Adipocyte (in vitro differentiated cells): ENCODE results near the gene METRNL.
"Not testable (repeated sequence)": the region's sequence is repeated elsewhere in the genome, so short reads cannot be mapped to it uniquely, and the experiment has no call there.

Source experiments
- DNase-seq: peaks from one replicate; pipeline ENCODE4 v3.0.0-alpha.2; 2015; ENCODE audit warnings: low read depth
- H3K27me3 ChIP-seq: replicated peaks from 2 replicates; pipeline ENCODE4 v1.7.0; 2013; ENCODE audit warnings: mild to moderate bottlenecking, low read length, moderate library complexity; ENCODE audit not compliant: control insufficient read depth, insufficient read depth
- H3K36me3 ChIP-seq: 2 replicates; pipeline ENCODE4 v1.7.0; 2013; ENCODE audit warnings: low read length, mild to moderate bottlenecking, moderate library complexity; ENCODE audit not compliant: control insufficient read depth, insufficient read depth, severe bottlenecking
- H3K4me1 ChIP-seq: 2 replicates; pipeline ENCODE4 v1.7.0; 2013; ENCODE audit warnings: mild to moderate bottlenecking, low read length, moderate library complexity; ENCODE audit not compliant: control insufficient read depth, insufficient read depth
- H3K4me3 ChIP-seq: 2 replicates; pipeline ENCODE4 v1.7.0; 2013; ENCODE audit warnings: mild to moderate bottlenecking, low read length, moderate library complexity
- H3K9ac ChIP-seq: 2 replicates; pipeline ENCODE4 v1.7.0; 2013; ENCODE audit warnings: mild to moderate bottlenecking, low read length, moderate library complexity
- H3K9me3 ChIP-seq: 2 replicates; pipeline ENCODE4 v1.7.0; 2013; ENCODE audit warnings: mild to moderate bottlenecking, low read length, moderate library complexity; ENCODE audit not compliant: control insufficient read depth

The METRNL gene

GRCh38 chr17:83053021-83053681, 26.3 kb upstream of the METRNL start:
- no peaks in the 10 kb centered on the region for H3K36me3 ChIP-seq
- H3K4me1 ChIP-seq = peaks cover 33% of the 10 kb centered on the region
- H3K9ac ChIP-seq = peak overlapping the region; percentile 12
- H3K27me3 ChIP-seq = no peaks in the 10 kb centered on the region
- no peaks in the 10 kb centered on the region for H3K9me3 ChIP-seq
- H3K4me3 ChIP-seq = no peak overlapping the region
- DNase-seq = no peak

GRCh38 chr17:83053739-83054451, 25.5 kb upstream of the METRNL start:
- no peak for DNase-seq
- Histone ChIP-seq H3K4me1 (peaks cover 29% of the 10 kb centered on the region), H3K27me3 (no peaks in the 10 kb centered on the region), H3K4me3 (no peak overlapping the region), H3K9me3 (no peaks in the 10 kb centered on the region), H3K36me3 (no peaks in the 10 kb centered on the region), H3K9ac (no peak overlapping the region)

GRCh38 chr17:83054518-83055125, 24.8 kb upstream of the METRNL start:
- H3K9me3 ChIP-seq = no peaks in the 10 kb centered on the region
- H3K4me1 ChIP-seq = peaks cover 28% of the 10 kb centered on the region
- no peaks in the 10 kb centered on the region for H3K27me3 ChIP-seq
- H3K36me3 ChIP-seq = no peaks in the 10 kb centered on the region
- no peak overlapping the region for H3K9ac ChIP-seq
- DNase-seq = no peak
- no peak overlapping the region for H3K4me3 ChIP-seq

- H3K4me1 ChIP-seq = peaks cover 27% of the 10 kb centered on the region
- H3K9ac ChIP-seq, H3K9me3 ChIP-seq, H3K36me3 ChIP-seq, H3K4me3 ChIP-seq, H3K27me3 ChIP-seq, DNase-seq: not testable (repeated sequence)
Measured at GRCh38 chr17:83055176-83055575, 24.2 kb upstream of the METRNL start.

DNA sequence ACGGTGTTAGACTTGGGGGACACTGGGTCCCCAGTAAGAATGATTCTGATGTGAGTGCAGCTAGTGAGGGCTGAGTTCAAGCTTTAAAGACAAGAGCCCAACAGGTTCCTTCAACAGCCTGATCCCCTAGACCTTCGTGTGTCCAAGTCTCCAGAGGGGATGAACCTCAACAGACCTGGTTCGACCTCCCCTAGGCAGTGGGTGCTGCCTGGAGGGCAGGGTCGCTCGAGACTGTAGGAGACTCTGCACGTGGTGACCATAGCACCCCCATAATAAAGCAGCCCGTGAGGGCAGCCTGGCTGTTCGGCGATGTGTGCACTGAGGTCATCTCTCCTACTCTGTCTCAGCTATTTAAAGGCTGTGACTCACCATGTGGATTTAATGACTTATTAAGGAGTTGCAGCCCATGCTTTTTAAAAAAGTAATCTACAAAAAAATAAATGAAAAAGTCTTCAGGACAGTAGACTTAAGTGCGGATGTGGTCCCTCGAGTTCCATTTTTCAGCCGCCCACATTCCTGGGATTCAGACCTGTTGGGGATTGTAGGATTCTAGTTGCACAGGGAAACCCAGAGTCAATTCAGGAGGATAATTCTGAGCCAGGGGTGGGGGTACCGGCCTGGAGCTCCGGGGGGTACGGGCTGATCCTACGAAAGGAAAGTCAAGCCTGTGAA, 23.4 kb upstream of the METRNL start:
- Histone ChIP-seq H3K9ac (peak overlapping the region; percentile 30), H3K27me3 (no peaks in the 10 kb centered on the region), H3K36me3 (no peaks in the 10 kb centered on the region), H3K4me3 (peak overlapping the region; percentile 60), H3K9me3 (no peaks in the 10 kb centered on the region), H3K4me1 (peaks cover 27% of the 10 kb centered on the region)
- DNase-seq = peak; percentile 72

GRCh38 chr17:83056583-83057396, 22.6 kb upstream of the METRNL start:
- peak overlapping the region; percentile 30 for H3K9ac ChIP-seq
- no peaks in the 10 kb centered on the region for H3K36me3 ChIP-seq
- no peak for DNase-seq

DNA sequence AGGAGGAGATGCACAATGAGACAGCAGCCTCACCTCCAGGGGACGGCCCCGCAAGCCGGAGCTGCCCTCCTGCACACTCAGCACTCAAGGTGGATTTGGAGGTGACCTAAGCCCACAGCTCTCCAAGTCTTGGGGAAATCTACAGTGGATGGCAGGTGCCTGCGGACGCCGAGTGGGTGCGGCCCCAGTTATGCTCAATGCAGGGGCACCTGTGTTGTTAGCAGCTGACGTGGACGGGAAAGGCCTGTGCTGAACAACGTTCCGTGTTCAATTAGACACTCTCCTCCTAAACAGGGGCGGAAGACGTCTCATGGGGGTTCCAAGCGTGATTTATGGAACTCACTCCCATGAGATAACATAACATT, 22.0 kb upstream of the METRNL start:
- no peaks in the 10 kb centered on the region for H3K27me3 ChIP-seq
- no peaks in the 10 kb centered on the region for H3K9me3 ChIP-seq
- H3K4me3 ChIP-seq = no peak overlapping the region
- peaks cover 22% of the 10 kb centered on the region for H3K4me1 ChIP-seq
- H3K9ac ChIP-seq = no peak overlapping the region
- DNase-seq = no peak
- no peaks in the 10 kb centered on the region for H3K36me3 ChIP-seq

More at GRCh38 chr17:83056583-83057396, 22.6 kb upstream of the METRNL start:
- H3K4me1 ChIP-seq = peaks cover 27% of the 10 kb centered on the region
- no peaks in the 10 kb centered on the region for H3K9me3 ChIP-seq
- H3K27me3 ChIP-seq = no peaks in the 10 kb centered on the region
- peak overlapping the region; percentile 60 for H3K4me3 ChIP-seq

DNA sequence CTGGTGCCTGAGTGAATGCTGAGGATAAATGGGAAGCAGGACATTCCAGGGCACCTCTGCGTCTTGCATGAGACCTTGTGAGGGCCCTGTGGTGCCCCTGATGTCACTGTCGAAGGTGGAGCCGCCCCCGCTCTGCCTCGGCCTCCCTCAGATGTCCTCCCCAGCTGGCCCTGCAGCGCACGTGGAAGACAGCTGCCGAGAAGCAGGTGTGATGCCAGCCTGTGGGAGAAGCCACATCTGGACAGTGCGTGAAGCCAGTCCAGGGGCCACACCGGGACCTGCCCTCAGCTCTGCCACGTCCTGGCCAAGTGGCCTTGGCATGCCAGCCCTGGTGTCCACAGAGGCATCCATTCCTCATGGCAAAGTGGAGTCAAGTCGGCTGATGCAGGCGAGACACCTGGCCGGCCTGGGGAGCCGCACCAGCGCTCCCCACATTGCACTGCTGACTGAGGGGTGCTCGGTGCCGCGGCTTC, 21.6 kb upstream of the METRNL start:
- H3K9ac ChIP-seq = no peak overlapping the region
- no peaks in the 10 kb centered on the region for H3K36me3 ChIP-seq
- H3K9me3 ChIP-seq = no peaks in the 10 kb centered on the region
- no peaks in the 10 kb centered on the region for H3K27me3 ChIP-seq
- DNase-seq = no peak
- H3K4me3 ChIP-seq = no peak overlapping the region
- H3K4me1 ChIP-seq = peaks cover 20% of the 10 kb centered on the region

DNA sequence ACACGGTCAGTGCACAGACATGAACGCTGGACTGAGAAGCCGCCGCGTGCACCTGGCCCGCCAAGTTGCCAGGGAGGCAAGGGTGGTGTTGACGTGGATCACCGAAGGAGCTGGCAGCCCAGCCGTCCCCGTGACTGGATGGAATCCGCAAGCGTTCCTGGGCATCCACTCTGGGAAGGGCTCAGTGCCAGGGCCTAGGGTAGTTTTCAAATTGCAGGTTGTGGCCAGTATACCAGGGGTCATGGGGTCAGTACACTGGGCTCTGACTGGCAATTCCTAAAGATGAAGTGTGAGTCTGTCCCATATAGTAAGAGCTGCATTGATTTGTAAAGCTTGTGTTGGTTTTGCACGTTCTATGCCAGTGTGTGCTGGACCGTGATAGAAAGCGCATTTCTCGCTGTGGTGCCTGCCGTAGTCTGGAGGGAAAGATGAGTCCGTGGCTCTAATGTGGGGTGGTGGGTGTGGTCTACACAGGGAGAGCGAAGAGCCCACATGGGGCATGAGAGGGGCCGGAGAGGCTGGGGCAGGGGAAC, 21.1 kb upstream of the METRNL start:
- Histone ChIP-seq H3K4me1 (peaks cover 15% of the 10 kb centered on the region), H3K27me3 (peaks cover 2% of the 10 kb centered on the region), H3K9me3 (no peaks in the 10 kb centered on the region), H3K4me3 (no peak overlapping the region), H3K36me3 (no peaks in the 10 kb centered on the region), H3K9ac (no peak overlapping the region)
- no peak for DNase-seq

DNA sequence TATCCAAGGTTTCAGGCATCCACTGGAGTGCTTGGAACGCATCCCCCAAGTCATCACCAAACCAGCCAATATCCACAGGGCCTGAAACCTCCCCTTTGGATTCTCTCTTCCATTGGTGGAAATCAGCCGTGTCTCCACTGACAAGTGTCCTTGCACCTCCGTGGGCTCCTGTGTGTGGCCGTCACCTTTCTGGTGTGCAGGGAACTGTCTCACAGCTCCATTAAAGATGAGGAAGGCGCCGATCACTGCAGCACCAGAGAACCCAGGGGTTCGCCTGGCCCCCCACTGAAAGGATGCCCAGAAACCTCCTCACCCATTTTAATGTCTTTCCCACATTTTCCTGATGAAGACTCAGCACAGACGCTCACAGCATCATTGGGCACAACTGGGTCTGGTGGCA, 17.8 kb upstream of the METRNL start:
- Histone ChIP-seq H3K9ac (no peak overlapping the region), H3K27me3 (peaks cover 22% of the 10 kb centered on the region)

More for the DNA sequence above, 17.8 kb upstream of the METRNL start:
- H3K4me1 ChIP-seq = peaks cover 2% of the 10 kb centered on the region
- DNase-seq = no peak
- no peaks in the 10 kb centered on the region for H3K9me3 ChIP-seq
- no peaks in the 10 kb centered on the region for H3K36me3 ChIP-seq
- no peak overlapping the region for H3K4me3 ChIP-seq
